ENCODE measurements around the gene ZNF416. TPM values are rescaled to one million over a fixed set of nuclear protein-coding genes. Genes with fewer than 3 reads are reported as not detected.
A peak's percentile ranks its signal among the peaks of the same experiment; 100 is the strongest.

The ZNF416 gene
- total and polyA plus RNA-seq, 4 donors: 0.97 to 2.9 (median 1.2) TPM

- H3K9ac ChIP-seq (ENCODE audit: low read depth in 1 of 2, low read length in 2 of 2): no peak overlapping the region
Measured at GRCh38 chr19:57546513-57546912, 32.2 kb downstream of the ZNF416 start.

More at GRCh38 chr19:57546513-57546912, 32.2 kb downstream of the ZNF416 start:
- H3K9me3 ChIP-seq (ENCODE audit: control insufficient read depth in 4 of 4, low read length in 3 of 4): peaks cover 54 to 97% (median 76%) of the 10 kb centered on the region in 4 donors
- TF ChIP-seq JUND (IDR thresholded peaks at IDR 0.05) (no peak), TAF1 (conservative IDR thresholded peaks at IDR 0.05) (no peak), CTCF (IDR thresholded peaks at IDR 0.05; ENCODE audit: low read depth, low read length, missing input control) (no peak), HNF4G (IDR thresholded peaks at IDR 0.05) (no peak), ATF3 (IDR thresholded peaks at IDR 0.05) (no peak), FOXA1 (IDR thresholded peaks at IDR 0.05) (no peak), HNF4A (conservative IDR thresholded peaks at IDR 0.05) (no peak), REST (IDR thresholded peaks at IDR 0.05) (no peak), YY1 (IDR thresholded peaks at IDR 0.05) (no peak), FOXA2 (IDR thresholded peaks at IDR 0.05) (no peak), MAX (IDR thresholded peaks at IDR 0.05) (no peak), GABPA (IDR thresholded peaks at IDR 0.05 in 1 of 2, conservative IDR thresholded peaks at IDR 0.05 in 1 of 2) (no peak), RAD21 (IDR thresholded peaks at IDR 0.05) (no peak), RXRA (IDR thresholded peaks at IDR 0.05) (no peak), NR2F2 (IDR thresholded peaks at IDR 0.05) (no peak), EGR1 (IDR thresholded peaks at IDR 0.05; ENCODE audit: low read depth in 2 of 2) (no peak), SP1 (IDR thresholded peaks at IDR 0.05) (no peak)
- TF ChIP-seq, protein P1, sequence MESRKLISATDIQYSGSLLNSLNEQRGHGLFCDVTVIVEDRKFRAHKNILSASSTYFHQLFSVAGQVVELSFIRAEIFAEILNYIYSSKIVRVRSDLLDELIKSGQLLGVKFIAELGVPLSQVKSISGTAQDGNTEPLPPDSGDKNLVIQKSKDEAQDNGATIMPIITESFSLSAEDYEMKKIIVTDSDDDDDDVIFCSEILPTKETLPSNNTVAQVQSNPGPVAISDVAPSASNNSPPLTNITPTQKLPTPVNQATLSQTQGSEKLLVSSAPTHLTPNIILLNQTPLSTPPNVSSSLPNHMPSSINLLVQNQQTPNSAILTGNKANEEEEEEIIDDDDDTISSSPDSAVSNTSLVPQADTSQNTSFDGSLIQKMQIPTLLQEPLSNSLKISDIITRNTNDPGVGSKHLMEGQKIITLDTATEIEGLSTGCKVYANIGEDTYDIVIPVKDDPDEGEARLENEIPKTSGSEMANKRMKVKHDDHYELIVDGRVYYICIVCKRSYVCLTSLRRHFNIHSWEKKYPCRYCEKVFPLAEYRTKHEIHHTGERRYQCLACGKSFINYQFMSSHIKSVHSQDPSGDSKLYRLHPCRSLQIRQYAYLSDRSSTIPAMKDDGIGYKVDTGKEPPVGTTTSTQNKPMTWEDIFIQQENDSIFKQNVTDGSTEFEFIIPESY (IDR thresholded peaks at IDR 0.05): no peak
- H3K27me3 ChIP-seq (ENCODE audit: control insufficient read depth in 4 of 4, insufficient read depth in 4 of 4, low read length in 3 of 4): no peaks in the 10 kb centered on the region
- WGBS: 96% methylated on average over 1 of the region's 1 CpG
- no peak overlapping the region for H3K27ac ChIP-seq (ENCODE audit: low read depth in 1 of 2, low read length in 2 of 2)
- H3K4me3 ChIP-seq (ENCODE audit: low read depth in 1 of 3, low read length in 3 of 3): peak overlapping the region in 2 of 3 donors; percentile 22 to 80
- no peak for DNase-seq (ENCODE audit: low spot score)
- no peaks in the 10 kb centered on the region for H3K4me1 ChIP-seq (ENCODE audit: control insufficient read depth in 4 of 4, insufficient read depth in 4 of 4, low read length in 3 of 4)
- H3K36me3 ChIP-seq (ENCODE audit: control insufficient read depth in 4 of 4, insufficient read depth in 3 of 4, low read depth in 1 of 4, low read length in 3 of 4): peaks cover 45 to 94% (median 88%) of the 10 kb centered on the region in 4 donors
